Thoracic aorta (tissue), 2 donors: Measurements from ENCODE around the gene WDFY1. TPM values are rescaled to one million over a fixed set of nuclear protein-coding genes. Genes with fewer than 3 reads are reported as not detected.

Experiments
- ATAC-seq: fragments of 150-250 bp; one replicate; pipeline ENCODE4 v1.8.0; 2017; ENCODE audit warnings: low read depth; ENCODE audit not compliant: insufficient number of reproducible peaks, low FRiP score
- DNase-seq: peaks from one replicate; pipeline ENCODE4 v3.0.0-alpha.2; 2020; ENCODE audit warnings: low spot score
- H3K27ac ChIP-seq, 2 donors: fragments of 200-600 bp; sonication (generic); 1 replicate in 1 of 2; 2 replicates in 1 of 2; pipeline ENCODE4 v1.5.1; 2016; ENCODE audit warnings: mild to moderate bottlenecking in 2 of 2, moderate library complexity in 2 of 2
- H3K27me3 ChIP-seq: fragments of 200-600 bp; sonication (generic); replicated peaks from 2 replicates; pipeline ENCODE4 v1.6.0; 2016; ENCODE audit warnings: mild to moderate bottlenecking; ENCODE audit not compliant: insufficient read depth
- H3K36me3 ChIP-seq: fragments of 200-600 bp; sonication (generic); one replicate; pipeline ENCODE4 v1.5.1; 2016
- H3K4me1 ChIP-seq, 2 donors: fragments of 200-600 bp; sonication (generic); 1 replicate in 1 of 2; 2 replicates in 1 of 2; pipeline versions ENCODE4 v1.5.1 to v1.6.0; 2016; ENCODE audit warnings: low read depth in 2 of 2, mild to moderate bottlenecking in 1 of 2; ENCODE audit not compliant: control insufficient read depth in 1 of 2
- H3K4me3 ChIP-seq: fragments of 200-600 bp; sonication (generic); 2 replicates; pipeline ENCODE4 v1.5.1; 2016; ENCODE audit warnings: mild to moderate bottlenecking
- H3K9me3 ChIP-seq: fragments of 200-600 bp; sonication (generic); 2 replicates; pipeline ENCODE4 v1.5.1; 2016
- CTCF ChIP-seq: fragments of 200-600 bp; sonication (generic); IDR thresholded peaks from one replicate; pipeline ENCODE4 v1.5.1; 2019; ENCODE audit warnings: antibody characterized with exemption
- total RNA-seq, 2 donors: library from RNA; depleted of rRNA; stranded (reverse); fragments of >200 nt; gene quantifications; one replicate each; pipeline versions ENCODE4 v1.1.0 to v1.2.3, GENCODE V29; 2016

WDFY1 gene
- total RNA-seq, 2 donors from 2014 or later, result 51.4 to 64.0 TPM

- DNase-seq (no peak), ATAC-seq (no peak)
- H3K36me3 ChIP-seq, result peaks cover 7% of the 10 kb centered on the region
- peak overlapping the region; percentile 95 for H3K4me3 ChIP-seq
- H3K27ac ChIP-seq, result no peak overlapping the region
- no peaks in the 10 kb centered on the region for H3K27me3 ChIP-seq
- TF ChIP-seq CTCF, result no peak
- H3K9me3 ChIP-seq, result no peaks in the 10 kb centered on the region
- H3K4me1 ChIP-seq, result peaks cover 50 to 59% of the 10 kb centered on the region in 2 donors
These were observed 14.6 kb upstream of the WDFY1 start for GRCh38 chr2:223959688-223960087.

GRCh38 chr2:223957092-223957851, 12.1 kb upstream of the WDFY1 start, which contains the start of gene MRPL44:
Gene MRPL44, plus strand, starts transcription at chr2:223957463. Its CDS starts 10 bp downstream, at chr2:223957473.
- TF ChIP-seq CTCF, result no peak
- DNase-seq (peak; percentile 77), ATAC-seq (peak; percentile 90)
- H3K36me3 ChIP-seq, result no peaks in the 10 kb centered on the region
- peak within 1 kb of the TSS; percentile 95 for H3K4me3 ChIP-seq
- no peaks in the 10 kb centered on the region for H3K9me3 ChIP-seq
- peaks cover 46 to 51% of the 10 kb centered on the region in 2 donors for H3K4me1 ChIP-seq
- H3K27ac ChIP-seq, result peak within 1 kb of the TSS; percentile 66 to 88
- no peaks in the 10 kb centered on the region for H3K27me3 ChIP-seq

GRCh38 chr2:223956300-223956699, 11.2 kb upstream of the WDFY1 start:
- peak overlapping the region; percentile 66 to 88 for H3K27ac ChIP-seq
- no peak for TF ChIP-seq CTCF
- no peak for DNase-seq
- no peaks in the 10 kb centered on the region for H3K36me3 ChIP-seq
- H3K9me3 ChIP-seq, result no peaks in the 10 kb centered on the region
- H3K27me3 ChIP-seq, result no peaks in the 10 kb centered on the region
- peaks cover 37 to 41% of the 10 kb centered on the region in 2 donors for H3K4me1 ChIP-seq
- peak overlapping the region; percentile 95 for H3K4me3 ChIP-seq
- no peak for ATAC-seq

- Histone ChIP-seq H3K36me3 (no peaks in the 10 kb centered on the region), H3K9me3 (no peaks in the 10 kb centered on the region), H3K27me3 (no peaks in the 10 kb centered on the region), H3K4me1 (peaks cover 21 to 22% of the 10 kb centered on the region in 2 donors), H3K27ac (no peak overlapping the region), H3K4me3 (no peak overlapping the region)
- DNase-seq (no peak), ATAC-seq (no peak)
- no peak for TF ChIP-seq CTCF
These were observed 9.3 kb upstream of the WDFY1 start for GRCh38 chr2:223954401-223954800.

- H3K36me3 ChIP-seq, result no peaks in the 10 kb centered on the region
- H3K27me3 ChIP-seq, result no peaks in the 10 kb centered on the region
- DNase-seq (no peak), ATAC-seq (no peak)
- H3K4me1 ChIP-seq, result peaks cover 6 to 7% of the 10 kb centered on the region in 2 donors
- H3K27ac ChIP-seq, result no peak overlapping the region
- H3K9me3 ChIP-seq, result no peaks in the 10 kb centered on the region
- TF ChIP-seq CTCF, result no peak
- no peak overlapping the region for H3K4me3 ChIP-seq
These were observed 7.3 kb upstream of the WDFY1 start for GRCh38 chr2:223952280-223952968.
